IPS DF 19.7 (cell line): Measurements from ENCODE around the gene GIMD1.
"Not testable (repeated sequence)": the region's sequence is repeated elsewhere in the genome, so short reads cannot be mapped to it uniquely, and the experiment has no call there.

ENCODE experiments used
- DNase-seq: peaks from one replicate; pipeline ENCODE4 v3.0.0-alpha.2; 2013; ENCODE audit warnings: low read depth, low spot score

The GIMD1 gene

DNA sequence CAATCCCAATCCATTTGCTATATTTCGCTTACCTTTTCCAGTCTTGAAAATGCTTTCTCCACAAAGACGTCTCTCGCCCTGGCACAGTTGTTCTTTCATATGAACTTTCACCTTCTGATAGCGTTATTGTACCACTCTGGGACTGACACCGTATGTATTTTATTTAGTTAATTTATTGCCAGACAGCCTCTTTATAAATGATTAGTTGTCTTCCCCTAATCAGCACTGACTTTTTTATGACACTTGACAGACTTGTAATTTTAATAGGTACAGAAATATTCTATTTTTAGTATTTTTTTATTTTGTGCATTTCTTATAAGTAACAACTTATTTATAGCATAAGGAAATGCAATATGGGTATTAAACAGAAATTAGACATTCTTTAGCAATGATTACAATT lies at the start of gene GIMD1:
GIMD1 (minus strand) TSS at position 101 of the 400 bp plus-strand sequence. CDS start 1,343 bp downstream, outside the sequence.
- no peak for DNase-seq

DNA sequence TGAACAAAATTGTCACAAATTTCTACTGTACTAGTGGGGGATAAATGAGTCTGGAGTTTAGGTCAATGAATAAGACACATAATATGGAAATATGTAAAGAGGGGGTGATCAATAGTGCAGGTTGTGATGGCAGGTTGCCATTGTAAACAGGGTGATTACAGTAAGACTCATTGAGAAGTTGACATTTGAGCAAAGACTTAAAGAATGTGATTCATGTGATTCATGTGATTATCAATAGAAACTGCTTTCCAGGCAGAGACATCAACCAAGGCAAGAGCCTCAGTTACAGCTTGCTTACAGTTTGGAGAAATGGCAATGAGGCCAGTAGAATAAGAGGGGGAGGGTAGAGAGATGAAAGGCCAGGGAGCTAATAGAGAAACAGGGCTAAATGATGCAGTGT lies 45.8 kb upstream of the GIMD1 start:
- DNase-seq, result no peak

DNA sequence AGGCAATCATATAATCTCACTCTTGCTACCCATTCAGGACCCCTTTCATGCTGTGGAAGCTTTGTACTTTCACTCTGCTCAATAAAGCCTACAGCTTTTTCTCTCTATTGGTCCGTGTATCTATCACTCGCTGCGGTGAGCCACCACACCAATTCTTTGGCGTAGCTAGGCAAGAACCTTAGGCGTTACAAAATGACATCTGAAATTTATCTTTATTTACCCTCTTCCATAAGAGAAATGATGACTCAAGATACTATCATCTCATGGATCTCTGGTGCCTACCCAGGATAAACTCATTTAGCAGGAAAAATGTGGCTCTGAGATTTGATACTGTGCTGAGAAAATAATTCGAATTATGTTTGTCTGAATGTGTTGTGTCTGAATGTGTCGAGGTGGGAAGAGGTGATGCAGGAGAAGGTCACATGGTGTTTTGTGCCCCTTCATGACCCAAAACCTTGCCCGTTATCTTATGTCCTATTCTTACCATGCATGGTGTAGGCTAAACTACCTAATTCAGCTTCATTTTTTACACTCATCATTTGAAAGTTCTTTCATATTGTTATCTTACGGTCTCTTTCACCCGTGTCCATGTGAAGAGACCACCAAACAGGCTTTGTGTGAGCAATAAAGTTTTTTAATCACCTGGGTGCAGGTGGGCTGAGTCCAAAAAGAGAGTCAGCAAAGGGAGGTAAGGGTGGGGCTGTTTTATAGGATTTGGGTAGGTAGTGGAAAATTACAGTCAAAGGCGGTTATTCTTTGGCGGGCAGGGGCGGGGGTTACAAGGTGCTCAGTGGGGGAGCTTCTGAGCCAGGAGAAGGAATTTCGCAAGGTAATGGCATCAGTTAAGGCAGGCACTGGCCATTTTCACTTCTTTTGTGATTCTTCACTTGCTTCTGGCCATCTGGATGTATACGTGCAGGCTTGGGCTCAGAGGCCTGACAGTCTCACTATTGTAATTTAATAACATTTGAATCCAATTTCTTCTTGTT lies 41.6 kb upstream of the GIMD1 start:
- DNase-seq, result no peak

DNA sequence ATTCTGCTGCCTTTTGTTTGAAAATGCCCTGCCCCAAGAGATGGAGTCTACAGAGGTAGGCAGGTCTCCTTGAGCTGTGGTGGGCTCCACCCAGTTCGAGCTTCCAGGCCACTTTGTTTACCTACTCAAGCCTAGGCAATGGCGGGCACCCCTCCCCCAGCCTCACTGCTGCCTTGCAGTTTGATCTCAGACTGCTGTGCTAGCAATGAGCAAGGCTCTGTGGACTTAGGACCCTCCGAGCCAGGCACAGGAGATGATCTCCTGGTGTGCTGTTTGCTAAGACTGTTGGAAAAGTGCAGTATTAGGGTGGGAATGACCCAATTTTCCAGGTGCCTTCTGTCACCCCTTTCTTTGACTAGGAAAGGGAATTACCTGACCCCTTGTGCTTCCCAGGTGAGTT lies 39.4 kb upstream of the GIMD1 start:
- not testable (repeated sequence) for DNase-seq

DNA sequence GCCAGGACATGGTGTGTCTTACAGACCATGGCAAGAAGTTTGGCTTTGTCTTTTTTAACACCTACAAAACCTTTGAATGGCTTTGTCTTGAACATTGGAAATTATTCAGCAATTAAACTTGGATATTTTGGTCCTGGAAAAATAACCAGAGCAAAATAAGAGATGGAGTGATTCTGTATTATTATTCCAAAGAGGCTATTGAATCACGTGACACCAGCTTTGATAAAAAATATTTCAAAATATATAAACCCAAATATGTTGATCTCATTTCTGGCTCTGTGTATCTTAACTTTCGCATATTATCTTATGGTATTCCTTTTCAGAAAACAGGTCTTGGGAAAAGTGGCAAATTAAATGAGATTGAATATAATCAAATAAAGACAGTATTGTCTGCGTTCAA lies 32.6 kb upstream of the GIMD1 start:
- DNase-seq, result no peak

DNA sequence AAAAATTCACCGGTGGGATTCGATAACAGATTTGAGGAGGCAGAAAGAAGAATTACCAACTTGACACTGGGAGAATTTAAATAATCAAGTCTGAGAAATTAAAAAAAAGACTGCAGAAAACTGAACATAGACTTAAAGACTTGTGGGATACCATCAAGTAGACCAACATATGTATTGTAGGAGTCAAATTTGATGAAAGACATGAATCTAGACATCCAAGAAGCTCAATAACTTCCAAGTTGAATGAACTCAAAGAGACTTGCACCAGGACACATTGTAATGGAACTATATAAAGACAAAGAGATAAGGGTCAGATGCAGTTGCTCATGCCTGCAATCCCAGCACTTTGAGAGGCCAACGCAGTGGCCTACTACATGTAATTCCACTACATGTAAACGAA lies 30.3 kb upstream of the GIMD1 start:
- not testable (repeated sequence) for DNase-seq

DNA sequence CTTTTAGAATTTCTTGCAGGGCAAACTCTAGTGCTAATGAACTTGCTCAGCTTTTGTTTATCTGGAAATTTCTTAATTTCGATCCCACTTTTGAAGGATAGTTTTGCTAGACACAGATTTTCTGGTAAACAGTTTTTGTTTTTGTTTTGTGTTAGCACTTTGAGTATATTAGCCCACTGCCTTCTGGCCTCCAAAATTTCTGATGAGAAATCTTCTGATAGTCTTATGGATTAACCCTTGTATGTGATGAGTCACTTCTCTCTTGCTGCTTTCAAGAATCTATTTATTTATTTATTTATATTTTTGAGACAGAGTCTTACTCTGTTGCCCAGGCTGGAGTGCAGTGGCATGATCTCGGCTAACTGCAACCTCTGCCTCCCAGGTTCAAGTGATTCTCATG lies 27.0 kb upstream of the GIMD1 start:
- DNase-seq, result no peak

DNA sequence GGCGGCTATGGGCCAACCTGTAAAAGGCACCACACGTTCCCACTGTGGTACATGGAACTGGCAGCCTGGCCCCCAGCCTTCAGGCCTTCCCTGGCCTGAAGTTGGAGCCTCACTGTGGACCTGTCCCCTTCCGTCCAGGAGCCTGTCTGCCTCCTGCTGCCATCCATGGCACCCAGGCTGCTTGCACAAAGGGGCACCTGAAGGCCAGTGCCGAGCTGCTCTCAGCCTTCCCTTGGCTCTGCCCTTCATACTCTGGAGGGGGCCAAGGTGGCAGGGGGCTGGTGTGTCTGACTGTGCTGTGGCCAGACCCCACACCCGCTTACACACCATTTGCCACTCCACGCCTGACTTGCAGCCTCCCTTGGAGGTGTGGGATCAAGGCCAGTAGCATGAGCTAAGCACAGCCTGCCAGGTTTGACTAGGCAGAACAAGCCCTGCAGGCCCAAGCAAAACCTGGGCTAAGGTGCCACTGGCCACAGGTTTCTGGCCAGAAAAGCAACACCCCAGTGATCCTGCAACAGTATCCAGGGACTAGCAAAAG lies 17.3 kb upstream of the GIMD1 start:
- no peak for DNase-seq

DNA sequence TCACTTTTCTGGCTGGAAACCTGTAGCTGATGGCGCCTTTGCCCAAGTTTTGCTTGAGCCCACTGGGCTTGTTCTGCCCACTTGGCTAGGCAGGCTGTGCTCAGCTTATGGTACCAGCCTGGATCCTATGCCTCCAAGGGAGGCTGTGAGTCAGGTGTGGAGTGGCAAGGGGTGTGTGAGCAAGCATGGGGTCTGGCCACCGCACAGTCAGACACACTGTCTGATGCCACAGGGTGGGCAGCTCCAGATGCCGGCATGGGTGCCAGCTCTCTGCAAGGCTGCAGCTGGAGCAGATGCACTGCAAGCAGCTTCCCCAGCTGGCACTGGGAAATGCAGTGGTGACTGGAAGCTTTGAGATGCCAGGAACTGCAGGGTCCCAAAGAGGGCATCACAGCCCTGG lies 16.3 kb upstream of the GIMD1 start:
- DNase-seq, result no peak

DNA sequence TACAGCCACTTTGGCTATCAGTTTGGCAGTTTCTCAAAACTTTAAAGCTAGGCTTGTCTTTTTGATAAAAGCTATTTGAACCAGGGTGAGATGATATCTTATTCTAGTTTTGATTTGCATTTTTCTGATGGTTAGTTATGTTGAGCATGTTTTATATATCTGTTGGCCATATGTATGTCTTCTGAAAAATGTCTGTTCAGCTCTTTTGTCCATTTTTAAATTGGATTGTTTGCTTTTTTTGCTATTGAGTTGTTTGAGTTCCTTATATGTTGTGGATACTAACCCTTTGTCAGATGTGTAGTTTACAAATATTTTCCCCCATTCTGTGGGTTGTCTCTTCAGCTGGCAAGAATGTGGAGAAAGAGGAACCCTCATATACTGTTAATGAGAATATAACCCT lies 11.6 kb upstream of the GIMD1 start:
- no peak for DNase-seq

DNA sequence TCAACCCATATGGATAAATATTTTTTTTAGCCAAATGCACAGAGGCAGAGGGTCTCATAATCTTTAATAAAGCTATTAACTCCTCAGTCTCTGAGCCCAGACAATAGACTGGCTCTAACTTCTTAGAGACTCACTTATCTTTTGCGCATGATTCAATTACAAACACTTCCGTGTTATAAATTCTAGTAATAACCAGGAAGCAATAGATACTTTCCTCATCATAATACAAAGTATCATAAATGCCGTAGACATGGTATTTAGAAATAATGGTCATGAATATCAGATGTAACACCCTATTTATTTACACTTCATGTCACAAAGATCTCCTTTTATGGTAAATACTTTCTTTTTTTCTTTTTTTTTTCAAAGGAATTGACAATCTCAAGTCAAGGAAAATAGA lies 4.4 kb upstream of the GIMD1 start:
- DNase-seq, result no peak

DNA sequence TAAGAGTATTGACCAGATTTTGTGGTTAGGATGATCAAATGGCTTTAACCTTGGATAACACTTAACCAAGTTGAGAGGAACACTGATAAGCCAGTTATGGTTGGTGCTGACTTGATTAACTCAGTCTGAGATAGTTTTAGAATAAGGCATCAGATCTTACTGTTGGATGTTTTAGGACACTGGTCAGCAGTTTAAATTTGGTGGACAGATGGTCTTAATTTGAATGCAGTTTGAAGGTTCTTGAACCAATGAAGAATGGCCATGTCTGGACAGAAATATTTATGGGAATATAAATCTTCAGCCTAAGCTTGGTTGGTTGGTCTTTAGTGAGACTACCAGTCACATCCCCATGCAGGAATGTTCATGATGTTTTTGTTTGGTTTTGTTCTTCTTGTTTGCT lies 2.6 kb upstream of the GIMD1 start:
- no peak for DNase-seq

DNA sequence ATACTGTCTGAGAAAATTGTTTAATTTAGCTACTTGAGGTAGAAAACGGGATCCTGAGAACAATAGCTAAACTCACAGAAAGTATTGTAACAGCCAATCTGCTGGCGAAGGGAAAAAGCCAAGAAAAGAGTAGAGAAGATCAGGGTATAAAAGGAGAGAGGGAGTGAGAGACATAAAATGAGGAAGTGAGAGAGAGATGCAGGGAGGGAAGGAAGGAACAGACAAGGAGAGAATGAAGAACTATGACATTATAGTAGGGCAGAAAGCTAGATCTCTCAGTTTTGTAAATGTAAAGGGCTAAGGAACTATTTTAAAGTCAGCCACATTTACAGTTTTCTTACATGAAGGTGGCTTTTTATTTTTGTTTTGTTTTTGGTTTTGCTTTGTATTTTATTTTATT lies 1.6 kb upstream of the GIMD1 start:
- DNase-seq, result no peak

DNA sequence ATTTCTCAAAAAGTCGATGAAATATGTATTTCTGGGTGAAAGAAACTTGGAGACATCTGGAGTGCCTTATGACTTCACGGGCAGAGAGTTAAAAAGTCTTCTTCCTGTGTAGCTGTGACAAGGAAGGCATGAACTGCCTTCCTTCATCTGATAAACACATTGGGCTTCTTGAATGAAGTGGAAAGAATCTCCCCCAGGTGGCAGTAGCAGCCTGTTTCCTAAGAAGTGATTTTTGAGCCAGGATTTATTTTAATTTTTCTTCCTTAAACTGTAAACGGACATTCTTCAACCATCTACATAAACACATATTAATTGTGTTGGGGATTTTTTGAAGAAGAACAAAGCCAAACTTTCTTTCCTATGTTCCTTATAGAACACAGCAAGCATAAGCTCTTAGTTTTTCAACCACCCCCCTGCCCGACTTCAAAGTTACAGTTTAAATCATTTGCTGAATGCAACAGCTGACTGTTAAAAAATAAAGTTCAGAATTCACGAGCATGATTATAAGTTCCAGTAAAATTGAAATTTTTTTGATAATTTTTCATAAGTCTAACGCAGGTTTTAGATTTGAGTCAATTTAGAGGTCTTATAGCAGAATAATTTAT lies 980 bp upstream of the GIMD1 start:
- DNase-seq, result peak; percentile 35

DNA sequence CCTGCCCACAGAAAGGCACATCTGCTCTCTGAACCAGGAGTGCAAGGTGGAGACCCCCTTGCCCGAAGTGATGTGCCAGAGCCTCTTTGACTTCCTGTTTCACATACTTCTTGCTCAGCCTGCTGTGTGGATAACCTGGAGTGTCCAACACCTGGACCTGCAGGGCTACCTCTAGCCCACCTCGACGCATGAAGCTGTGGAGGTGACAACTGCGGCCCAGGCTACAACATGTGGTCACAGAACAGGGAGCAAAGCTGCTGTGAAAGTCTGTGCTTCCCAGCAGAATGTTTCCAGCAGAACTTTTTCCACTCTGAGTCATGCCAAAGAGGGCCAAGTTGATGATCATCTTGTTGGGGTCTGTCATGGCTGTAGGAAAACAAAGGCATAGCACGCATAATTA lies 1.5 kb downstream of the GIMD1 start:
- DNase-seq, result no peak

DNA sequence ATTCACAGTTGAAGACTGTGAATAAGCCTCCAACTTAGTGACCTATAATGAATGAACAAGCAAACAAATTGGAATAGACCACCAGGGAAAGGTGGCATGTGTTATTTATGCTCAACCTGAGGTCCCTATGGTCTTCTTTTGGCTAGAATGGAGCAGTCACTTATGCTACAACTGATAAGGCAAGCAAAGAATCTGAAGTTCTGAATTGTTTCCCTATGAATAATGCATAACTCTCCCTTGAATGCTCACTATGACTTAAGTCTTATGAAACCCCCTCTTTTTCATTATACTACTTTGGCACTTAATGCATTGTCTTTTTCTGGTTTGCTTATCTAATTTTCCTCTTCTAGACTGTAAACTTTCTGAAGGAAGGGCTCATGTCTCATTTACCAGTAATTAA lies 2.6 kb downstream of the GIMD1 start:
- no peak for DNase-seq

DNA sequence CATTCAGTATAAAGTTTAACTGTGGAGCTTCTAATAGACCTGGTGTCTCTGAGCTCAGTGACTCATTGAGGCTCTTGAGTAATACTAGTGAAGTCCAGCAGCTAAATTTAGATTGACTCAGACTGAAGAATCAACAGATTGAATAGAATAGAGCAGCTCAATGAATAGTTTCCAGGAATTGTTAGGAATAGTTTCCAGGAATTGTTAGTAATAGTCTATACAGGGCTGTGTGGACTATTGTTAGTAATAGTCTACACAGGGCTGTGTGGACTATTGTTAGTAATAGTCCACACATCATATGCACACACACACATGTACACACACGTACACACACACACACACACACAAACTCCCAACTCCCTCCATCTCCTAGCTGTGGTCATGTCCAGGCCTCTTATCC lies 3.0 kb downstream of the GIMD1 start:
- no peak for DNase-seq

DNA sequence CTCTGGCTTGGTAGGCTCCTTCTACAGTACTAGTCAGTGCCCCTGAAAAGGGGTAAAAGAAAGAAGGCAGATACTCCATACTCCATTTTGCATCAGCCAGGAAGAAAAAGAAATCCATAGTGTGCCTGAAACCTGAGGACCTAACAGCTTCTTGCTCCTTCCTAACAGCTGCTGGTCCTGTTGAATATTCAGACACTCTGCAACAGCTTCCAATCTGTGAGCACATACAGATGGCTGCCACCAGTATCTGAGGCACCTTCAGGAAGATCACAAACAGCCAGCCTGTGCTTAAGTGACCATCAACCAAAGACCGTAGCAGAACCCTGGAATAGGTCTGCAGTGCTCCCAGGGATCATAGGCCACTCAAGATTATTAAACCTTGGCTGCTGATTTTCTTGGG lies 4.3 kb downstream of the GIMD1 start:
- DNase-seq, result no peak

DNA sequence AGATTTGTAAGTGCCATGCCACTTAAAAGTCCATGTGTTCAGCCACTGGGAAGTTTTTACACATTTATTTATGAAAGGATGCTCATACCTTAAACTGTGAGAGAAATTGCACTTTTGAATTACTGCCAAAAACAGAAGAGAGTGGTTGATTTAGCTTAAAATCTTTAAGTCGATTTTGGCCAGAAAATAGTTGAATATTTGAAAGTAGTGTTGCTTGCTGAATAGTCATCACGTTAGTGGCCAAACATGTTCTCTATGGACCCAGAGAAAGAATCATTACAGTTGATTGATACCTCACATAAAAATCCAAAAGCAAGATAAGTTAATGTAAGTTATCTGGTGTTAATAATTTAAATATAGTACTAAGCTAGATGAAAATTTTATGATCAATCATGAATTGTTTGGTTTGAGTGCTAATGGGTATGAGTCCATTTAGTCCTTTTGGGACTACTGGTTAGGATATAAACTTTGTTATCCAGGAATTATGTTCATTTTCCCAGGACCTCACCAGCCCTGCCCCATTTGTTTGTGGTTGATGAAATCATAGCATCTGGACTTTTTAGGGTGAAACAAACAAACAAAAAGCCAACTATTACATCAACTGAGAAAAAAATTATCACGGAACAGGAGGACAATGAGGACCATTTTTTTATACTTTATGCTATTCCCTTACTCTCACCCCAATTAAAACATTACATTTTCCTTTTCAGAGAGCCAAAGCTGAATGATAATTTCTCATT lies 6.3 kb downstream of the GIMD1 start:
- DNase-seq, result no peak

DNA sequence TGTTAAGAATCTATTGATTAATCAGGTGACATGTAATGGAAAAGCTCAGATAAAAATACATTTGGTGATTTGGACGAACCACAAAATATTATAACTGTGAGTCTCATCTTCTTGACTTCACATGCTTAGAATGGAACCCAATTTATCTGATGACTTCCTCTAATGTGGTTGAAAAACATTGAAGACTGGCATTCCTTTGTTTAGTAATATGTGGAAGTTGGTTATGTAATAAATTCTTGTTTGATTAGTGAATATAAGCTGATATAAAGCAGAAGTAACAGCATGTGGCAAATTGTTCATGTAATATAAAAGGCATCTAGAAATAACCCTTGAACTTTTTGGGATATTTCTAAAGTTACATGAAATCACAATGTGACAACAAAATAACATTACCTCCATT lies 9.7 kb downstream of the GIMD1 start:
- DNase-seq, result no peak

DNA sequence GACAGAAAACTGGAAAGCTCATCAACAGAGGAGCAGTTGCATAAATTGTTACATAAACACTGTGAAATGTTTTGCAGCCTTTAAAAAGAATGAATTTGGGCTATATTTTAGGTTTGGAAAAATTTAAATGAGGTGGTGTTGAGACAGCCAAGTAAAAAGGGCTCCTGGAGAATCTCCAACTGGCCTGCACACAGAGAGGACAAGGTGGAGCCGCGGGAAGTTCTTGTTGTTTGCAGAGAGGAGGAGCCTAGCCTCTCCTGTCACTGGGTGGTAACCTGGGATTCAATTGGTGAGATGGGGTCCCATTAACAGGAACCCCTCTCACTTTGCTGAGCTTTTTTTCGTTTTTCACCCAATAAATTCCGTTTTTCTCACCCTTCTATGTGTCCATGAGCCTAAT lies 13.4 kb downstream of the GIMD1 start:
- DNase-seq, result no peak

DNA sequence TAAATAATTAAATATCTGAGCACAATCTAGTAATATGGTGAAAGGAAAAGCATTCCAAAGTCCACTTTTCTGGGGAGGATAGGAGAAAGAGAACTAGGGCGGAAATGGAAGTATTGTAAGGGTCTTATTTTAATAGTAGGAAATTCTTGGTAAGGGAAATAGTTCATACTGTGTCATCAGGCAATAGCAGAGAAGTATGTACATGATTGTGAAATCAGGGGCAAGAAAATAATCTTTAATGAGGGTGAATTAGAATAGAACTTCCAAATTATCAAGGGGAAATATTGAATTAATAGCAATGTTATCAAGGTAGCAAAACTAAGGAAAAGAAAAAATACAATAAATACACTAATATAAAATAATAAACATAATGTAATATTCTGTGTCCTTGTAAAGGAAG lies 14.8 kb downstream of the GIMD1 start:
- DNase-seq, result no peak
